ENCODE results near the gene TLCD3B.

TLCD3B gene

GRCh38 chr16:30006659-30007377, 24.3 kb downstream of the TLCD3B start:
- CTCF ChIA-PET: interaction anchor here (1.0 to 1.5 kb wide), 5 partner anchors 21 to 307 kb away, joined by 3 to 4 read pairs (median 3); no protein-coding TSS in a partner anchor
- DNase-seq (ENCODE audit: extremely low spot score): no peak
- POLR2A ChIA-PET: no interaction called here
- TF ChIP-seq, protein P1, sequence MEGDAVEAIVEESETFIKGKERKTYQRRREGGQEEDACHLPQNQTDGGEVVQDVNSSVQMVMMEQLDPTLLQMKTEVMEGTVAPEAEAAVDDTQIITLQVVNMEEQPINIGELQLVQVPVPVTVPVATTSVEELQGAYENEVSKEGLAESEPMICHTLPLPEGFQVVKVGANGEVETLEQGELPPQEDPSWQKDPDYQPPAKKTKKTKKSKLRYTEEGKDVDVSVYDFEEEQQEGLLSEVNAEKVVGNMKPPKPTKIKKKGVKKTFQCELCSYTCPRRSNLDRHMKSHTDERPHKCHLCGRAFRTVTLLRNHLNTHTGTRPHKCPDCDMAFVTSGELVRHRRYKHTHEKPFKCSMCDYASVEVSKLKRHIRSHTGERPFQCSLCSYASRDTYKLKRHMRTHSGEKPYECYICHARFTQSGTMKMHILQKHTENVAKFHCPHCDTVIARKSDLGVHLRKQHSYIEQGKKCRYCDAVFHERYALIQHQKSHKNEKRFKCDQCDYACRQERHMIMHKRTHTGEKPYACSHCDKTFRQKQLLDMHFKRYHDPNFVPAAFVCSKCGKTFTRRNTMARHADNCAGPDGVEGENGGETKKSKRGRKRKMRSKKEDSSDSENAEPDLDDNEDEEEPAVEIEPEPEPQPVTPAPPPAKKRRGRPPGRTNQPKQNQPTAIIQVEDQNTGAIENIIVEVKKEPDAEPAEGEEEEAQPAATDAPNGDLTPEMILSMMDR (IDR thresholded peaks at IDR 0.05; ENCODE audit: control extremely low read depth, extremely low read depth, low read depth, missing control alignments): no peak

DNA sequence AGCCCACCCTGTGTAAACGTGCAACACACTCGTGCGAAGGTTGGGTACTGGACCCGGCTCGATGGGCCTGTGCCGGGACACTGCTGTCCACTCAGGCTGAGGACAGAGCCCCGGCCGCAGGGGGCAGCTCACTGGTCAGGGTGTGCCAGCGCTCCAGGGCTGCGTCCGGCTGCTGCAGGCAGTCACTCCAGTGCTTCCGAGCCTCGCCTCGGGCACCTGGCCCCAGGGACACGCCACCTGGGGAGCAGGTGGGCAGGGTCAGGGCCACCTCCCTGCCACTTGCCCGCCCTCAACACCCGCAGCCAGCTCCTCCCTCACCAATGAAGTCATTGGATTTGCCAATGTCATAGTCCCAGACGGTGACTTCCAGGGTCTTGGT, 25.0 kb downstream of the TLCD3B start:
- DNase-seq (ENCODE audit: extremely low spot score): no peak
- POLR2A ChIA-PET: no interaction called here
- CTCF ChIA-PET: interaction anchor here (0.6 to 2.1 kb wide), 16 partner anchors 9 to 315 kb away, joined by 3 to 11 read pairs (median 4); partner anchors contain the start of genes KCTD13 and TAOK2
- TF ChIP-seq, protein P1 (IDR thresholded peaks at IDR 0.05; ENCODE audit: control extremely low read depth, extremely low read depth, low read depth, missing control alignments): no peak

GRCh38 chr16:30005341-30006094, 25.6 kb downstream of the TLCD3B start:
- ChIA-PET CTCF (interaction anchor here (0.6 to 2.1 kb wide), 18 partner anchors 9 to 314 kb away, joined by 3 to 11 read pairs (median 4); partner anchors contain the start of genes KCTD13 and TAOK2), POLR2A (no interaction called here)
- TF ChIP-seq, protein P1 (IDR thresholded peaks at IDR 0.05; ENCODE audit: control extremely low read depth, extremely low read depth, low read depth, missing control alignments): peak; percentile 72
- DNase-seq (ENCODE audit: extremely low spot score): peak; percentile 79

- DNase-seq (ENCODE audit: extremely low spot score): no peak
- ChIA-PET POLR2A (no interaction called here), CTCF (interaction anchor here (0.8 to 2.1 kb wide), 12 partner anchors 8 to 313 kb away, joined by 3 to 11 read pairs (median 4); partner anchors contain the start of genes KCTD13 and TAOK2)
- TF ChIP-seq, protein P1 (IDR thresholded peaks at IDR 0.05; ENCODE audit: control extremely low read depth, extremely low read depth, low read depth, missing control alignments): no peak
Measured at GRCh38 chr16:30004811-30005242, 26.2 kb downstream of the TLCD3B start.

DNA sequence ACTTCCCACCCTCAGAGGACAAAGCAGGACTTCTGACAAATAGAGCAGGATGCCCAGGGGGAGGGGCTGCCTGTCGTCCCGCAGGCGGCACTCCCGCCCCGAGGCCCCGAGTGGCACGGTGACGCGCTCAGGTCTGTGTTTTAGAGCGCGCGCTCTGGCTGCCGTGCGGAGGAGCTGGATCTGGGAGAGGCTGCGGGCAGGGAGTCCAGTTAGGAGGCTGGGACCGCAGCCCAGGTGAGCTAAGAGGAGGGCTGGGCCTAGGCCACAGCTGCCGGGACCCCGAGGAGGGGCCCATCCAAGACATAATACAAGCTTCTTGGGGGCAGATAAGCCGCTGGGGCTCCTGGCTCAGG, 26.7 kb downstream of the TLCD3B start:
- TF ChIP-seq, protein P1 (IDR thresholded peaks at IDR 0.05; ENCODE audit: control extremely low read depth, extremely low read depth, low read depth, missing control alignments): no peak
- no peak for DNase-seq (ENCODE audit: extremely low spot score)
- CTCF ChIA-PET: interaction anchor here (0.5 to 2.1 kb wide), 6 partner anchors 11 to 302 kb away, joined by 3 to 11 read pairs (median 3); partner anchors contain the start of genes KCTD13 and TAOK2
- POLR2A ChIA-PET: no interaction called here

DNA sequence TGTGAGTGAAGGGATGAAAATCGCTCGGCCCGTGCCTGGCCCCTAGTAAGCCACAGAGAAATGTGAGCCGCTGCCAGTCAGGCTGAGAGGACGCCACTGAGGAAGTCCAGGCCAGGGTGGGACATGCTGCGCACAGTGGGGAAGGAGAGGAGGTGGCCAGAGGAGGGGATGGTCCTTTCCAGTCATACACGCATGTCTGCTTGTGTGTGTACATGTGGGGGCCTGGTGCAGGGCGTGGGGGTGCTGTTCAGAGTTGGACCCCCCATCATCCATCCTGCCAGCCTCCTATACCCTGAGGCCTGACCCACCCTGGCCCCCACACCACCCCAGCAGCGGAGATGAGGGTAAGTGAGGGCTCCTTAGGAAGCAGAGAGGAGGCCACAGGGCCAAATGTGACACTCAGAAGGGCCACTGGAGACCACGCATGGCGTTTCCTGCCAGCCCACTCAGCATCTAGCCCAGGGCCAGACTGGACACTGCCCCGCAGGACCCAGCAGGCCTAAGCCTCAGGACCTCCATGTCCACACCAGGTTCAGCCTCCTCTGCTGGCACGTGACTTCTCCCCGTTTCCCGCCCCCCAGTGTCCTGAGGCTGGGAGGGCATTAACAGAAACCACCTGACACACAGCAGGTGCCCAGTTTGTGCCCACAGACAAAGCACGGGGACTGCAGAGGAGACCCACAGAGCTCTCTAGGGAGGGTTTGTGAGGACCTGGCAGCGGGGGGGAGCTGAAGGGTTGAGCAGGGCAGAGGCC, 27.2 kb downstream of the TLCD3B start:
- POLR2A ChIA-PET: no interaction called here
- TF ChIP-seq, protein P1 (IDR thresholded peaks at IDR 0.05; ENCODE audit: control extremely low read depth, extremely low read depth, low read depth, missing control alignments): no peak

More for the DNA sequence above, 27.2 kb downstream of the TLCD3B start:
- no peak for DNase-seq (ENCODE audit: extremely low spot score)
- CTCF ChIA-PET: interaction anchor here (0.5 to 2.1 kb wide), 5 partner anchors 11 to 302 kb away, joined by 3 to 11 read pairs (median 3); partner anchors contain the start of genes KCTD13 and TAOK2
